HepG2 (cell line): ENCODE data around the gene RABEPK. TPM values are rescaled to one million over a fixed set of nuclear protein-coding genes. Genes with fewer than 3 reads are reported as not detected.

Experiments
- CENPX ChIP-seq: sonication (generic); formaldehyde crosslinking; IDR thresholded peaks from 2 replicates; pipeline ENCODE4 v1.9.0; 2021; ENCODE audit warnings: mild to moderate bottlenecking, missing genetic modification reagents, moderate library complexity
- CSRNP1 ChIP-seq: sonication (generic); formaldehyde crosslinking; IDR thresholded peaks from 2 replicates; pipeline ENCODE4 v1.8.1; 2023; ENCODE audit warnings: mild to moderate bottlenecking, missing genetic modification reagents
- CTCF ChIP-seq: sonication (generic); formaldehyde crosslinking; IDR thresholded peaks from 2 replicates; pipeline ENCODE4 v1.5.0; 2020; ENCODE audit warnings: mild to moderate bottlenecking, missing genetic modification reagents, moderate library complexity
- DZIP1 ChIP-seq: sonication (generic); formaldehyde crosslinking; IDR thresholded peaks from 2 replicates; pipeline ENCODE4 v1.5.0; 2020; ENCODE audit warnings: mild to moderate bottlenecking, missing genetic modification reagents
- FOXA1 ChIP-seq, 2 experiments: fragments of 450-650 bp in 1 of 2; sonication (generic) in 1 of 2; formaldehyde crosslinking in 1 of 2; IDR thresholded peaks; 2 replicates each; pipeline versions ENCODE4 v1.4.0 to v1.6.1; 2016 to 2020; ENCODE audit warnings: missing genetic modification reagents in 1 of 2
- FOXP4 ChIP-seq: sonication (generic); formaldehyde crosslinking; IDR thresholded peaks from 2 replicates; pipeline ENCODE4 v1.4.0; 2020; ENCODE audit warnings: missing genetic modification reagents
- MIER2 ChIP-seq: IDR thresholded peaks from 2 replicates; pipeline ENCODE4 v1.6.1; 2016; ENCODE audit warnings: missing biosample characterization, missing genetic modification reagents
- RBFOX2 ChIP-seq: fragments of 200-400 bp; formaldehyde crosslinking; IDR thresholded peaks from 2 replicates; pipeline ENCODE4 v1.6.1; 2017; ENCODE audit warnings: low read depth, mild to moderate bottlenecking, low read length
- RELA ChIP-seq: sonication (generic); formaldehyde crosslinking; IDR thresholded peaks from 2 replicates; pipeline ENCODE4 v1.4.0; 2020; ENCODE audit warnings: missing genetic modification reagents
- ZFP90 ChIP-seq: sonication (generic); formaldehyde crosslinking; IDR thresholded peaks from 2 replicates; pipeline ENCODE4 v1.8.0; 2022; ENCODE audit warnings: missing genetic modification reagents, mild to moderate bottlenecking, inconsistent platforms, borderline replicate concordance
- ZGPAT ChIP-seq: IDR thresholded peaks from 2 replicates; pipeline ENCODE4 v1.6.1; 2016; ENCODE audit warnings: mild to moderate bottlenecking
- ZNF558 ChIP-seq: sonication (generic); formaldehyde crosslinking; IDR thresholded peaks from 2 replicates; pipeline ENCODE4 v1.9.0; 2022; ENCODE audit warnings: mild to moderate bottlenecking, missing genetic modification reagents, borderline replicate concordance
- ZNF761 ChIP-seq: sonication (generic); formaldehyde crosslinking; conservative IDR thresholded peaks from 2 replicates; pipeline ENCODE4 v1.4.0; 2020; ENCODE audit warnings: mild to moderate bottlenecking, missing genetic modification reagents
- ZNF777 ChIP-seq: sonication (generic); formaldehyde crosslinking; IDR thresholded peaks from 2 replicates; pipeline ENCODE4 v1.4.0; 2020; ENCODE audit warnings: missing genetic modification reagents
- ZUFSP ChIP-seq: sonication (generic); formaldehyde crosslinking; IDR thresholded peaks from 2 replicates; pipeline ENCODE4 v1.9.0; 2021; ENCODE audit warnings: missing genetic modification reagents, mild to moderate bottlenecking, borderline replicate concordance
- polyA plus RNA-seq, 8 experiments: library from polyadenylated mRNA; depleted of rRNA in 3 of 8; stranded (reverse) in 7 of 8; unstranded in 1 of 8; fragments of >200 nt; fragmentation: Illumina TruSeq in 4 of 8; extraction: Trizol in 4 of 8; gene quantifications; 2 replicates each; pipeline versions ENCODE4 v1.2.1 to v1.2.3, GENCODE V29; 2011 to 2016; ENCODE audit warnings: low read depth in 4 of 8, missing spikeins in 1 of 8, mixed read lengths in 1 of 8; ENCODE audit not compliant: insufficient read depth in 1 of 8
- total RNA-seq, 5 experiments: library from RNA; depleted of rRNA; stranded (reverse); fragments of >200 nt; fragmentation: Illumina TruSeq; extraction: Trizol; gene quantifications; 2 replicates each; pipeline ENCODE4 v1.2.3, GENCODE V29; 2016; ENCODE audit warnings: low read depth in 1 of 5

RABEPK gene
- total and polyA plus RNA-seq, 2 of the 13 experiments (the other 11 are each of a cell fraction or from before 2014, with no cell fraction given): 75.5 to 90.0 TPM

GRCh38 chr9:125189361-125190289 lies 10.7 kb upstream of the RABEPK start, which contains the start of gene PPP6C (continued):
- peak; percentile 79; the same call in 1 of the 2 replicates for TF ChIP-seq CSRNP1 (CRISPR knock-in tag)
- TF ChIP-seq MIER2: peak; percentile 44; the same call in 1 of the 2 replicates
- no peak for TF ChIP-seq CENPX (CRISPR knock-in tag)
- TF ChIP-seq CTCF: peak; percentile 93
- 0 out of 2 replicates have a peak, but pooled peaks have one; percentile 72 for TF ChIP-seq RELA (CRISPR knock-in tag)
- TF ChIP-seq ZNF777: 0 out of 2 replicates have a peak, but pooled peaks have one; percentile 26
- peak; percentile 70; the same call in 1 of the 2 replicates for TF ChIP-seq DZIP1 (CRISPR knock-in tag)
- peak; percentile 93 for TF ChIP-seq ZGPAT (CRISPR knock-in tag)
- TF ChIP-seq ZNF558 (CRISPR knock-in tag): peak; percentile 62; the same call in 1 of the 2 replicates
- no peak for TF ChIP-seq ZFP90 (CRISPR knock-in tag)
- no peak for TF ChIP-seq FOXA1 (IDR thresholded peaks at IDR 0.05)
- peak; percentile 56; the same call in 1 of the 2 replicates for TF ChIP-seq FOXA1 (CRISPR knock-in tag; IDR thresholded peaks at IDR 0.05)
- TF ChIP-seq ZUFSP (CRISPR knock-in tag): no peak
- peak; percentile 45; the same call in 1 of the 2 replicates for TF ChIP-seq ZNF761
- 0 out of 2 replicates have a peak, but pooled peaks have one; percentile 5 for TF ChIP-seq FOXP4 (CRISPR knock-in tag)
- peak; percentile 93 for TF ChIP-seq RBFOX2
